ENCODE data around the gene HK1. TPM values are rescaled to one million over a fixed set of nuclear protein-coding genes. Genes with fewer than 3 reads are reported as not detected.
"Not testable (repeated sequence)": the region's sequence is repeated elsewhere in the genome, so short reads cannot be mapped to it uniquely, and the experiment has no call there.

Gene HK1
- total RNA-seq, 4 donors from 2014 or later, result 17.9 to 77.6 (median 43.6) TPM

- H3K4me3 ChIP-seq, result no peak overlapping the region
- no peak for DNase-seq
- H3K4me1 ChIP-seq, result no peaks in the 10 kb centered on the region
- H3K36me3 ChIP-seq, result no peaks in the 10 kb centered on the region
- no peak for TF ChIP-seq POLR2A (IDR thresholded peaks at IDR 0.05)
- TF ChIP-seq, protein P1, sequence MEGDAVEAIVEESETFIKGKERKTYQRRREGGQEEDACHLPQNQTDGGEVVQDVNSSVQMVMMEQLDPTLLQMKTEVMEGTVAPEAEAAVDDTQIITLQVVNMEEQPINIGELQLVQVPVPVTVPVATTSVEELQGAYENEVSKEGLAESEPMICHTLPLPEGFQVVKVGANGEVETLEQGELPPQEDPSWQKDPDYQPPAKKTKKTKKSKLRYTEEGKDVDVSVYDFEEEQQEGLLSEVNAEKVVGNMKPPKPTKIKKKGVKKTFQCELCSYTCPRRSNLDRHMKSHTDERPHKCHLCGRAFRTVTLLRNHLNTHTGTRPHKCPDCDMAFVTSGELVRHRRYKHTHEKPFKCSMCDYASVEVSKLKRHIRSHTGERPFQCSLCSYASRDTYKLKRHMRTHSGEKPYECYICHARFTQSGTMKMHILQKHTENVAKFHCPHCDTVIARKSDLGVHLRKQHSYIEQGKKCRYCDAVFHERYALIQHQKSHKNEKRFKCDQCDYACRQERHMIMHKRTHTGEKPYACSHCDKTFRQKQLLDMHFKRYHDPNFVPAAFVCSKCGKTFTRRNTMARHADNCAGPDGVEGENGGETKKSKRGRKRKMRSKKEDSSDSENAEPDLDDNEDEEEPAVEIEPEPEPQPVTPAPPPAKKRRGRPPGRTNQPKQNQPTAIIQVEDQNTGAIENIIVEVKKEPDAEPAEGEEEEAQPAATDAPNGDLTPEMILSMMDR (IDR thresholded peaks at IDR 0.05), result no peak
- H3K27me3 ChIP-seq, result no peaks in the 10 kb centered on the region
- no peaks in the 10 kb centered on the region for H3K9me3 ChIP-seq
- intact Hi-C loops (cut with DNase I; ENCODE audit: low total_unique reads), result no loop called here
- no peak overlapping the region for H3K27ac ChIP-seq
These were observed 2.9 kb upstream of the HK1 start for GRCh38 chr10:69275444-69275843.

DNA sequence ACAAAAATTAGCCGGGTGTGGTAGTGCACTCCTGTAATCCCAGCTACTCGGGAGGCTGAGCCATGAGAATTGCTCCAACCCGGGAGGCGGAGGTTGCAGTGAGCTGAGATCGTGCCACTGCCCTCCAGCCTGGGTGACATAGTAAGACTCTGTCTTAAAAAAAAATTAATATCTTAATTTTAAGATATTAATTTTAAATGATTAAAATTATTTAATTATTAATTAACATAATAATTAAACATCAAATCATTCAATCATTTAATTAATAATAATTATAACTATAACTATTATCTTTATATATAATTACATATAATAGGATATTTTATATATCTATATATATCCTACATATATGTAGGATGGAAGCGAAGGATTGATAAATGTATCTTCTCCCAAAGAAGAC is 1.8 kb upstream of the HK1 start:
- H3K27ac ChIP-seq, result no peak overlapping the region
- no peak for DNase-seq

GRCh38 chr10:69279110-69279509 is 814 bp downstream of the HK1 start:
- Histone ChIP-seq H3K27me3 (no peaks in the 10 kb centered on the region), H3K36me3 (no peaks in the 10 kb centered on the region), H3K4me3 (no peak overlapping the region), H3K4me1 (no peaks in the 10 kb centered on the region), H3K27ac (no peak overlapping the region), H3K9me3 (no peaks in the 10 kb centered on the region)
- intact Hi-C loops (cut with DNase I; ENCODE audit: low total_unique reads), result no loop called here
- DNase-seq, result no peak
- TF ChIP-seq POLR2A (IDR thresholded peaks at IDR 0.05), result no peak
- TF ChIP-seq, protein P1 (IDR thresholded peaks at IDR 0.05), result no peak

More for the DNA sequence above, 1.8 kb upstream of the HK1 start:
- Histone ChIP-seq H3K4me1 (no peaks in the 10 kb centered on the region), H3K4me3 (no peak overlapping the region), H3K36me3 (no peaks in the 10 kb centered on the region), H3K27me3 (no peaks in the 10 kb centered on the region), H3K9me3 (no peaks in the 10 kb centered on the region)
- intact Hi-C loops (cut with DNase I; ENCODE audit: low total_unique reads), result no loop called here
- TF ChIP-seq, protein P1 (IDR thresholded peaks at IDR 0.05), result no peak
- TF ChIP-seq POLR2A (IDR thresholded peaks at IDR 0.05), result no peak

DNA sequence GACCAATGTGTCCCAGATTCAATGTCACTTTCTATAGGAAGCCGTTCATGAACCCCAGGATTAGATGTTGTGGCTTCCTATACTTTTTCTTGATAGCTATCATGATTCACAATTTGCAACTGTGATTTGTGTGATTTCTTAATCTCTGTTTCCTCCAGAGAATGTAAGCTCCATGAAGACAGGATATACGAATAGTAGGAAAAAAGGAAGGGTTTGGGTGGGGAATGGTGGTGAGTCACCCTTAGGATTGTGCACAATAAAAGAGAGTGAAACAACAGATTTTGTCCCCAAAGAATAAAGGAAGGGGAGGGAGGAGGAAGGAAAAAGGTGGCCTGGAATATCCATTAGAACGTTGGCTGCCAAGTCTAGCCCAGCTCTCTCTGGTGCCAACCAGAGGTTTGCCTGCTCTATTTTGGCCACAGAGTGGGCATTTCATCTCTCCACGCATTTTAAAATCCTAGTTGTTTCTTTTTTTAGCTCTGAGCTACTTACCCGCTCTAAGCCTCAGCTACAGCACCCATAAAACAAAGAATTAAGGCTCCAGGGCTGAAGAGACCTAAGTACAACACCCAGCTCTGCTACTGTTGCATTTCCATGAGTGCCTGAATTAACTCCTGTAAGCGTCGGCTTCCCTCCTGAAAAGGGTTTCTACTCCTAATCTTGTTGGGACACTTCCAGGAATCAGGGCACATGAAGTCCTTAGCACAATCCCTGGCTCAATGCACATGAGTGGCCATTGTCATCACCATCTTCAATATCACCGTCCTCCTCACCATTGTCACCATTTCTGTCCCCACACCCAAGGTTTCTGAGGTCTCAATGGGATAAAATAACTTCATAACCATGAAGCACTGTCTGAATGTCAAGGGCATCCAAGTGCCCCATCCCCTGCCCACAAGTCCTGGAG is 3.5 kb downstream of the HK1 start:
- TF ChIP-seq, protein P1 (IDR thresholded peaks at IDR 0.05), result no peak
- TF ChIP-seq POLR2A (IDR thresholded peaks at IDR 0.05), result no peak
- intact Hi-C loops (cut with DNase I; ENCODE audit: low total_unique reads), result no loop called here
- Histone ChIP-seq H3K4me3 (no peak overlapping the region), H3K27me3 (no peaks in the 10 kb centered on the region), H3K9me3 (no peaks in the 10 kb centered on the region), H3K36me3 (no peaks in the 10 kb centered on the region), H3K4me1 (no peaks in the 10 kb centered on the region), H3K27ac (no peak overlapping the region)
- no peak for DNase-seq

DNA sequence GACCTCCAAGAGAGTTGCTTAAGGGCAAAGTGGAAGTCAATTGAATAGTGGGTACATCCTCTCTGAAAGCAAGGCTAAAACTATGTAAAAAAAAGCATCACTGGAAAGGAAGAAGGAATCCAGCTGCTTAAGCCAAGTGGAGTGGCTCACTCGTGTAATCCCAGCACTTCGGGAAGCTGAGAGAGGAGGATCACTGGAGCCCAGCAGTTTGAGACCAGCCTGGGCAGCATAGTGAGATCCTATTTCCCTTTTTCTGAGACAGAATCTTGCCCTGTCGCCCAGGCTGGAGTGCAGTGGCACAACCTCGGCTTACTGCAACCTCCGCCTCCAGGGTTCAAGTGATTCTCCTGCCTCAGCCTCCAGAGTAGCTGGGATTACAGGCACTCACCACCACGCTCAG is 6.1 kb downstream of the HK1 start:
- H3K9me3 ChIP-seq; intact Hi-C loops (cut with DNase I; ENCODE audit: low total_unique reads); H3K4me1 ChIP-seq; H3K27ac ChIP-seq; H3K4me3 ChIP-seq; H3K27me3 ChIP-seq; DNase-seq; H3K36me3 ChIP-seq: not testable (repeated sequence)

All from uterus (tissue), 4 donors.